Ovary (tissue), 3 donors: Measurements from ENCODE around the gene ARHGAP45.

ENCODE experiments used
- EP300 ChIP-seq: sonication (generic); formaldehyde crosslinking; IDR thresholded peaks from one replicate; pipeline ENCODE4 v1.6.1; 2017; ENCODE audit warnings: antibody characterized with exemption
- TF ChIP-seq, protein P1 (sequence below), 3 donors: fragments of 450-650 bp in 2 of 3; fragments of 200-600 bp in 1 of 3; IDR thresholded peaks; one replicate each; pipeline versions ENCODE4 v1.5.1 to v1.8.0; 2016 to 2022; ENCODE audit warnings: antibody characterized with exemption in 3 of 3, mild to moderate bottlenecking in 1 of 3
- donor health status: DM: no; HTN: no; CAD: no.

- TF ChIP-seq, protein P1, sequence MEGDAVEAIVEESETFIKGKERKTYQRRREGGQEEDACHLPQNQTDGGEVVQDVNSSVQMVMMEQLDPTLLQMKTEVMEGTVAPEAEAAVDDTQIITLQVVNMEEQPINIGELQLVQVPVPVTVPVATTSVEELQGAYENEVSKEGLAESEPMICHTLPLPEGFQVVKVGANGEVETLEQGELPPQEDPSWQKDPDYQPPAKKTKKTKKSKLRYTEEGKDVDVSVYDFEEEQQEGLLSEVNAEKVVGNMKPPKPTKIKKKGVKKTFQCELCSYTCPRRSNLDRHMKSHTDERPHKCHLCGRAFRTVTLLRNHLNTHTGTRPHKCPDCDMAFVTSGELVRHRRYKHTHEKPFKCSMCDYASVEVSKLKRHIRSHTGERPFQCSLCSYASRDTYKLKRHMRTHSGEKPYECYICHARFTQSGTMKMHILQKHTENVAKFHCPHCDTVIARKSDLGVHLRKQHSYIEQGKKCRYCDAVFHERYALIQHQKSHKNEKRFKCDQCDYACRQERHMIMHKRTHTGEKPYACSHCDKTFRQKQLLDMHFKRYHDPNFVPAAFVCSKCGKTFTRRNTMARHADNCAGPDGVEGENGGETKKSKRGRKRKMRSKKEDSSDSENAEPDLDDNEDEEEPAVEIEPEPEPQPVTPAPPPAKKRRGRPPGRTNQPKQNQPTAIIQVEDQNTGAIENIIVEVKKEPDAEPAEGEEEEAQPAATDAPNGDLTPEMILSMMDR (IDR thresholded peaks at IDR 0.05): no peak
- no peak for TF ChIP-seq EP300
Observed at GRCh38 chr19:1061987-1062386, 5.0 kb upstream of the ARHGAP45 start.
